ENCODE results near the gene FOLR2. TPM values are rescaled to one million over a fixed set of nuclear protein-coding genes. Genes with fewer than 3 reads are reported as not detected.
A peak's percentile ranks its signal among the peaks of the same experiment; 100 is the strongest.
"Not testable (repeated sequence)": the region's sequence is repeated elsewhere in the genome, so short reads cannot be mapped to it uniquely, and the experiment has no call there.

FOLR2 gene
- total RNA-seq (0.75 and 1.5 TPM in 2 replicates), polyA plus RNA-seq (0.50 and 4.7 TPM in 2 replicates), polyA minus RNA-seq (1.0 and 1.1 TPM in 2 replicates)
- 2.1 TPM for total RNA-seq (2013)

GRCh38 chr11:72216638-72217037 is at the start of gene FOLR2:
FOLR2 (plus strand) TSS chr11:72216794; CDS start chr11:72218585, 1,791 bp downstream.
- H3K27ac Mint-ChIP-seq: no peak within 1 kb of the TSS
- H3K4me3 Mint-ChIP-seq: no peak within 1 kb of the TSS
- POLR2A ChIA-PET: no interaction called here

DNA sequence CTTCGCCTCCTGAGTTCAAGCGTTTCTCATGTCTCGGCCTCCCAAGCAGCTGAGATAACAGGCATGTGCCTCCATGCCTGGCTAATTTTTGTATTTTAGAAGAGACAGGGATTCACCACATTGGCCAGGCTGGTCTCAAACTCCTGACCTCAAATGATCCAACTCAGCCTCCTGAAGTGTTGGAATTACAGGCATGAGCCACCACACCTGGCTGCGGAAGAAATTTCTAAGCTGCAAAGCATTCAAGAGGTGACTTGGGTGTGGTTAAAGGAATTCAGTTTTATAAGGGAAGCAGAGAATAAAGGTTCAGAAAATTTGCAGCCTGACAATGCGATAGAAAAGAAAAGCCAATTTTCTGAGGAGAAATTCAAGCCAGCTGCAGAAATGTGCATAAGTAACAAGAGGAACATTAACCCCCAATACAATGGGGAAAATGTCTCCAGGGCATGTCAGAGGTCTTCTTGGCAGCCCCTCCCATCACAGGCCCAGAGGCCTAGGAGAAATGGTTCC is 47.5 kb upstream of the FOLR2 start:
- H3K27ac Mint-ChIP-seq; H3K9ac ChIP-seq (ENCODE audit: low read length); intact Hi-C loops (cut with micrococcal nuclease); ATAC-seq (ENCODE audit: low read depth); H3K4me1 Mint-ChIP-seq; H3K4me2 ChIP-seq (replicated peaks; ENCODE audit: low read depth, low read length, poor library complexity, severe bottlenecking); H3K27me3 ChIP-seq (replicated peaks in 1 of 4; ENCODE audit: control extremely low read depth in 1 of 4, control insufficient read depth in 3 of 4, insufficient read depth in 4 of 4, low read length in 3 of 4); H3K4me3 Mint-ChIP-seq; H4K20me1 ChIP-seq (ENCODE audit: control insufficient read depth, insufficient read depth, low read length, poor library complexity, severe bottlenecking); H2AFZ ChIP-seq (ENCODE audit: insufficient read depth, low read depth, low read length, poor library complexity, severe bottlenecking); H3K4me1 ChIP-seq (ENCODE audit: control insufficient read depth in 2 of 2, insufficient read depth in 2 of 2, low read length in 2 of 2); DNase-seq; H3K9me3 ChIP-seq (ENCODE audit: control extremely low read depth in 1 of 3, control insufficient read depth in 2 of 3, insufficient read depth in 1 of 3, low read length in 2 of 3); H3K79me2 ChIP-seq (ENCODE audit: control insufficient read depth, insufficient read depth, low read length); H3K9me3 Mint-ChIP-seq (ENCODE audit: insufficient read depth); H3K27ac ChIP-seq (ENCODE audit: low read length in 2 of 2); H3K4me3 ChIP-seq (ENCODE audit: control extremely low read depth in 1 of 5, extremely low read depth in 1 of 5, insufficient read depth in 1 of 5, low read depth in 2 of 5, low read length in 4 of 5); H3K36me3 ChIP-seq (replicated peaks in 1 of 2; ENCODE audit: control extremely low read depth in 1 of 2, control insufficient read depth in 1 of 2, extremely low read depth in 1 of 2, insufficient read depth in 2 of 2, low read length in 1 of 2); POLR2A ChIA-PET: not testable (repeated sequence)
- WGBS (ENCODE audit: insufficient coverage): 97% methylated on average over 4 of the region's 5 CpGs
- CTCF ChIA-PET: interaction anchor here (2.0 kb wide), 1 partner anchor 24 kb away, joined by 5 read pairs; no protein-coding TSS in a partner anchor
- peaks cover 19% of the 10 kb centered on the region for H3K27me3 Mint-ChIP-seq

More at GRCh38 chr11:72216638-72217037, at the start of gene FOLR2:
- Histone ChIP-seq H4K20me1 (ENCODE audit: control insufficient read depth, insufficient read depth, low read length, poor library complexity, severe bottlenecking) (no peaks in the 10 kb centered on the region), H3K9me3 (ENCODE audit: control extremely low read depth in 1 of 3, control insufficient read depth in 2 of 3, insufficient read depth in 1 of 3, low read length in 2 of 3) (no peaks in the 10 kb centered on the region), H3K36me3 (replicated peaks in 1 of 2; ENCODE audit: control extremely low read depth in 1 of 2, control insufficient read depth in 1 of 2, extremely low read depth in 1 of 2, insufficient read depth in 2 of 2, low read length in 1 of 2) (no peaks in the 10 kb centered on the region), H3K4me2 (replicated peaks; ENCODE audit: low read depth, low read length, poor library complexity, severe bottlenecking) (peak within 1 kb of the TSS; percentile 12), H3K4me3 (ENCODE audit: control extremely low read depth in 1 of 5, extremely low read depth in 1 of 5, insufficient read depth in 1 of 5, low read depth in 2 of 5, low read length in 4 of 5) (no peak within 1 kb of the TSS), H3K79me2 (ENCODE audit: control insufficient read depth, insufficient read depth, low read length) (no peaks in the 10 kb centered on the region), H2AFZ (ENCODE audit: insufficient read depth, low read depth, low read length, poor library complexity, severe bottlenecking) (no peak within 1 kb of the TSS), H3K9ac (ENCODE audit: low read length) (peak within 1 kb of the TSS; percentile 6), H3K27me3 (replicated peaks in 1 of 4; ENCODE audit: control extremely low read depth in 1 of 4, control insufficient read depth in 3 of 4, insufficient read depth in 4 of 4, low read length in 3 of 4) (peaks cover 0 to 3% (median 0%) of the 10 kb centered on the region in 4 experiments), H3K4me1 (ENCODE audit: control insufficient read depth in 2 of 2, insufficient read depth in 2 of 2, low read length in 2 of 2) (peaks cover 20 to 35% of the 10 kb centered on the region in 2 donors), H3K27ac (ENCODE audit: low read length in 2 of 2) (no peak within 1 kb of the TSS)
- TF ChIP-seq EZH2 (IDR thresholded peaks at IDR 0.05; ENCODE audit: borderline replicate concordance, insufficient read depth, low read depth, low read length, poor library complexity, severe bottlenecking) (no peak), CTCF (IDR thresholded peaks at IDR 0.05) (no peak)
- DNase-seq (no peak), ATAC-seq (ENCODE audit: low read depth) (no peak)
- 87% methylated on average over 6 of the region's 6 CpGs for WGBS (ENCODE audit: insufficient coverage)
- H3K4me1 Mint-ChIP-seq: peaks cover 34% of the 10 kb centered on the region
- intact Hi-C loops (cut with micrococcal nuclease): no loop called here
- H3K9me3 Mint-ChIP-seq (ENCODE audit: insufficient read depth): no peaks in the 10 kb centered on the region
- CTCF ChIA-PET: interaction anchor here (1.0 kb wide), 1 partner anchor 18 kb away, joined by 3 read pairs; no protein-coding TSS in a partner anchor
- H3K27me3 Mint-ChIP-seq: peaks cover 4% of the 10 kb centered on the region

DNA sequence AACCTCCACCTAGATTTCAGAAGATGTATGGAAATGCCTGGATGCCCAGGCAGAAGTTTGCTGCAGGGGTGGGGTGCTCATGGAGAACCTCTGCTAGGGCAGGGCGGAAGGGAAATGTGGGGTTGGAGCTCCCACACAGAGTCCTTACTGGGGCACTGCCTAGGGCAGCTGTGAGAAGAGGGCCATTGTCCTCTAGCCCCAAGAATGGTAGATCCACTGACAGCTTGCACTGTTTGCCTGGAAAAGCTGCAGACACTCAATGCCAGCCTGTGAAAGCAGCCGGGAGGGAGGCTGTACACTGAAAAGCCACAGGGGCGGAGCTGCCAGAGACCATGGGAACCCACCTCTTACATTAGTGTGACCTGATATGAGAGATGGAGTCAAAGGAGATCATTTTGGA is 46.8 kb upstream of the FOLR2 start:
- DNase-seq; H3K79me2 ChIP-seq (ENCODE audit: control insufficient read depth, insufficient read depth, low read length); H3K4me3 Mint-ChIP-seq; H3K27ac ChIP-seq (ENCODE audit: low read length in 2 of 2); ATAC-seq (ENCODE audit: low read depth); H3K9me3 ChIP-seq (ENCODE audit: control extremely low read depth in 1 of 3, control insufficient read depth in 2 of 3, insufficient read depth in 1 of 3, low read length in 2 of 3); H3K4me1 ChIP-seq (ENCODE audit: control insufficient read depth in 2 of 2, insufficient read depth in 2 of 2, low read length in 2 of 2); H3K9me3 Mint-ChIP-seq (ENCODE audit: insufficient read depth); H3K9ac ChIP-seq (ENCODE audit: low read length); H3K27ac Mint-ChIP-seq; H3K4me2 ChIP-seq (replicated peaks; ENCODE audit: low read depth, low read length, poor library complexity, severe bottlenecking); H3K4me3 ChIP-seq (ENCODE audit: control extremely low read depth in 1 of 5, extremely low read depth in 1 of 5, insufficient read depth in 1 of 5, low read depth in 2 of 5, low read length in 4 of 5); H3K27me3 ChIP-seq (replicated peaks in 1 of 4; ENCODE audit: control extremely low read depth in 1 of 4, control insufficient read depth in 3 of 4, insufficient read depth in 4 of 4, low read length in 3 of 4); H2AFZ ChIP-seq (ENCODE audit: insufficient read depth, low read depth, low read length, poor library complexity, severe bottlenecking); H4K20me1 ChIP-seq (ENCODE audit: control insufficient read depth, insufficient read depth, low read length, poor library complexity, severe bottlenecking); POLR2A ChIA-PET; intact Hi-C loops (cut with micrococcal nuclease); H3K36me3 ChIP-seq (replicated peaks in 1 of 2; ENCODE audit: control extremely low read depth in 1 of 2, control insufficient read depth in 1 of 2, extremely low read depth in 1 of 2, insufficient read depth in 2 of 2, low read length in 1 of 2); H3K4me1 Mint-ChIP-seq: not testable (repeated sequence)
- H3K27me3 Mint-ChIP-seq: peaks cover 19% of the 10 kb centered on the region
- WGBS (ENCODE audit: insufficient coverage): 100% methylated on average over 2 of the region's 3 CpGs
- CTCF ChIA-PET: interaction anchor here (1.3 to 2.0 kb wide), 2 partner anchors 14 to 25 kb away, joined by 3 to 5 read pairs; no protein-coding TSS in a partner anchor
